GM12878 (cell line): ENCODE measurements around the gene SLC25A43. TPM values are rescaled to one million over a fixed set of nuclear protein-coding genes. Genes with fewer than 3 reads are reported as not detected.

Experiments
- ATAC-seq: fragments of 200-7000 bp; cut with Tn5 transposase; 3 replicates; pipeline ENCODE4 v1.9.1; 2020; ENCODE audit warnings: mild to moderate bottlenecking, moderate library complexity
- BruUV-seq: library from RNA; stranded (reverse); fragments of 400-500 nt; replicated peaks from 2 replicates; lab custom pipeline; 2021; lab: Mats Ljungman, UMichigan
- CTCF ChIA-PET: fragments of 300-600 bp; sonication (Branson Sonifier 250); formaldehyde crosslinking; extraction: SDS; loops from one replicate; lab custom pipeline; 2021; ENCODE audit warnings: inconsistent platforms; lab: Yijun Ruan, JAX
- POLR2A ChIA-PET: fragments of 350-600 bp; formaldehyde crosslinking; extraction: SDS; loops from one replicate; lab custom pipeline; 2021; ENCODE audit warnings: inconsistent platforms; lab: Charles Lee
- RAD21 ChIA-PET: fragments of 300-600 bp; sonication (Branson Sonifier 250); formaldehyde crosslinking; loops from one replicate; lab custom pipeline; 2023; ENCODE audit warnings: antibody characterized with exemption; ENCODE audit not compliant: unreplicated experiment; lab: Charles Lee
- SMC1A ChIA-PET: fragments of 300-600 bp; sonication (Branson Sonifier 250); formaldehyde crosslinking; loops from one replicate; lab custom pipeline; 2023; ENCODE audit not compliant: unreplicated experiment, uncharacterized antibody; lab: Charles Lee
- DNase-seq: peaks from one replicate; pipeline ENCODE4 v3.0.0-alpha.2; 2011; ENCODE audit warnings: low read depth, low spot score
- FAIRE-seq: peaks from 3 replicates; lab custom pipeline; 2011; peaks lifted over from hg19 to GRCh38; lab: Jason Lieb, UNC
- H2AFZ ChIP-seq: 2 replicates; pipeline ENCODE4 v1.6.0; 2011; ENCODE audit warnings: low read depth, low read length, control low read depth; ENCODE audit not compliant: control insufficient read depth
- H3K27ac ChIP-seq: 2 replicates; pipeline ENCODE4 v1.5.1; 2011; ENCODE audit warnings: control low read depth; ENCODE audit not compliant: control insufficient read depth, insufficient read depth
- H3K27me3 ChIP-seq, 2 experiments: replicated peaks in 1 of 2; 2 replicates each; pipeline versions ENCODE4 v1.6.0 to v1.6.1; 2011; ENCODE audit warnings: low read length in 1 of 2; ENCODE audit not compliant: control insufficient read depth in 2 of 2, insufficient read depth in 2 of 2
- H3K36me3 ChIP-seq, 2 experiments: 2 replicates each; pipeline ENCODE4 v1.5.1; 2011; ENCODE audit warnings: low read length in 1 of 2; ENCODE audit not compliant: control insufficient read depth in 2 of 2, insufficient read depth in 2 of 2
- H3K4me1 ChIP-seq: 2 replicates; pipeline ENCODE4 v1.6.1; 2011; ENCODE audit warnings: mild to moderate bottlenecking, low read length, moderate library complexity, mixed read lengths; ENCODE audit not compliant: control insufficient read depth, insufficient read depth
- H3K4me2 ChIP-seq: 2 replicates; pipeline ENCODE4 v1.6.0; 2011; ENCODE audit warnings: control low read depth; ENCODE audit not compliant: control insufficient read depth, insufficient read depth
- H3K4me3 ChIP-seq: fragments of 200-600 bp; sonication (generic); 2 replicates; pipeline ENCODE4 v1.5.1; 2016
- H3K79me2 ChIP-seq: 2 replicates; pipeline ENCODE4 v1.6.0; 2011; ENCODE audit warnings: low read length; ENCODE audit not compliant: control insufficient read depth, insufficient read depth
- H3K9ac ChIP-seq: 2 replicates; pipeline ENCODE4 v1.8.0; 2011; ENCODE audit warnings: low read length, control low read depth, mixed read lengths; ENCODE audit not compliant: control insufficient read depth, insufficient read depth
- H3K9me3 ChIP-seq: replicated peaks from 3 replicates; pipeline ENCODE4 v1.5.1; 2011; ENCODE audit warnings: mild to moderate bottlenecking, low read length; ENCODE audit not compliant: control insufficient read depth, insufficient read depth
- H4K20me1 ChIP-seq: 2 replicates; pipeline ENCODE4 v1.6.0; 2011; ENCODE audit not compliant: control insufficient read depth, insufficient read depth
- ATF3 ChIP-seq: IDR thresholded peaks from 2 replicates; pipeline ENCODE4 v1.6.1; 2011; ENCODE audit warnings: low read depth, mild to moderate bottlenecking, low read length, moderate library complexity, borderline replicate concordance; ENCODE audit errors: extremely low read depth
- EP300 ChIP-seq, 2 experiments: fragments of 150-350 bp in 1 of 2; IDR thresholded peaks; 2 replicates each; pipeline ENCODE4 v1.6.1; 2011 to 2012; ENCODE audit warnings: low read depth in 2 of 2, low read length in 2 of 2, borderline replicate concordance in 1 of 2, improper control_type of control experiment in 1 of 2, inconsistent platforms in 1 of 2; ENCODE audit not compliant: control insufficient read depth in 1 of 2
- MTA3 ChIP-seq: IDR thresholded peaks from 2 replicates; pipeline ENCODE4 v1.6.1; 2012; ENCODE audit warnings: low read length, inconsistent platforms, borderline replicate concordance
- SMARCA5 ChIP-seq: fragments of 450-650 bp; IDR thresholded peaks from 2 replicates; pipeline ENCODE4 v1.6.1; 2017; ENCODE audit warnings: mild to moderate bottlenecking
- SREBF1 ChIP-seq: IDR thresholded peaks from 2 replicates; pipeline ENCODE4 v1.6.1; 2012; ENCODE audit warnings: mild to moderate bottlenecking, low read length
- SUPT20H ChIP-seq: IDR thresholded peaks from 2 replicates; pipeline ENCODE4 v1.6.1; 2011; ENCODE audit warnings: low read depth, mild to moderate bottlenecking, low read length, moderate library complexity, borderline replicate concordance; ENCODE audit not compliant: control insufficient read depth
- TCF7 ChIP-seq: IDR thresholded peaks from 2 replicates; pipeline ENCODE4 v1.6.1; 2014; ENCODE audit warnings: antibody characterized with exemption, borderline replicate concordance
- ZNF384 ChIP-seq: IDR thresholded peaks from 2 replicates; pipeline ENCODE4 v1.6.1; 2012; ENCODE audit warnings: low read depth, mild to moderate bottlenecking, low read length, improper control_type of control experiment, borderline replicate concordance
- WGBS: methylation state at CpG from one replicate; pipeline ENCODE4 v1.1.6; 2016; ENCODE audit warnings: low lambda C conversion rate; ENCODE audit not compliant: insufficient replicate concordance, insufficient coverage; ENCODE audit errors: missing lambda C conversion rate; 5-methylcytosine and 5-hydroxymethylcytosine counted together
- in situ Hi-C: fragments of 300-500 bp; cut with MboI; formaldehyde crosslinking; loops from 9 replicates; pipeline ENCODE4 v1.14.3; 2018; ENCODE audit warnings: mixed read lengths
- intact Hi-C: fragments of 100-400 bp; cut with micrococcal nuclease; formaldehyde crosslinking; loops from one replicate; pipeline ENCODE4 v1.14.2; 2022; ENCODE audit not compliant: unreplicated experiment
- polyA plus RNA-seq, 11 experiments: library from polyadenylated mRNA; depleted of rRNA in 4 of 11; unstranded in 6 of 11; stranded (reverse) in 5 of 11; fragments of >200 nt; fragmentation: Nextera tagmentation in 4 of 11; fragmentation: Illumina TruSeq in 1 of 11; extraction: Ambion mirVana in 4 of 11; extraction: Trizol in 1 of 11; gene quantifications; 1 replicate in 1 of 11; 2 replicates in 10 of 11; pipeline versions ENCODE4 v1.2.1 to v1.2.3, GENCODE V29; 2011 to 2016; ENCODE audit warnings: inconsistent platforms in 2 of 11, missing spikeins in 2 of 11, low read depth in 1 of 11
- total RNA-seq, 4 experiments: library from RNA; depleted of rRNA in 3 of 4; stranded (reverse); fragments of >200 nt in 3 of 4; fragmentation: Illumina TruSeq in 1 of 4; extraction: Trizol in 1 of 4; gene quantifications; 2 replicates each; pipeline versions ENCODE4 v1.2.1 to v1.2.3, GENCODE V29; 2013 to 2021

Gene SLC25A43
- total and polyA plus RNA-seq, 10 of the 15 experiments (the other 5 are each of a cell fraction or from before 2014, with no cell fraction given), result 2.5 to 13.5 (median 6.8) TPM

GRCh38 chrX:119479845-119480244, 80.7 kb downstream of the SLC25A43 start:
- H2AFZ ChIP-seq, result no peak overlapping the region
- BruUV-seq, result no TSS peak
- no peaks in the 10 kb centered on the region for H3K9me3 ChIP-seq
- ChIA-PET POLR2A (no interaction called here), CTCF (interaction anchor here (1.1 to 1.5 kb wide), 2 partner anchors 15 to 32 kb away, joined by 4 read pairs; no protein-coding TSS in a partner anchor), RAD21 (interaction anchor here (0.7 kb wide), 1 partner anchor 889 kb away, joined by 3 read pairs; no protein-coding TSS in a partner anchor), SMC1A (interaction anchor here (1.4 kb wide), 1 partner anchor 17 kb away, joined by 3 read pairs; no protein-coding TSS in a partner anchor)
- TF ChIP-seq ATF3 (no peak), MTA3 (no peak), EP300 (IDR thresholded peaks at IDR 0.05; ENCODE audit: borderline replicate concordance in 1 of 2, control insufficient read depth in 1 of 2, low read depth in 2 of 2, low read length in 2 of 2) (no peak), TCF7 (no peak), SMARCA5 (no peak), SUPT20H (no peak), SREBF1 (no peak), ZNF384 (no peak)
- intact Hi-C loops, result loop anchor here (10.0 kb wide), 1 partner anchor 405 kb away; no protein-coding TSS in a partner anchor
- H3K4me2 ChIP-seq, result no peak overlapping the region
- no peaks in the 10 kb centered on the region; the same call in 1 of the 2 replicates for H3K4me1 ChIP-seq
- in situ Hi-C loops, result no loop called here
- no peaks in the 10 kb centered on the region for H4K20me1 ChIP-seq
- no peaks in the 10 kb centered on the region for H3K79me2 ChIP-seq
- WGBS, result 86% methylated on average over 2 of the region's 2 CpGs
- no peaks in the 10 kb centered on the region for H3K27me3 ChIP-seq
- no peak for FAIRE-seq
- no peak overlapping the region for H3K4me3 ChIP-seq
- no peak for DNase-seq
- H3K9ac ChIP-seq, result no peak overlapping the region
- H3K27ac ChIP-seq, result no peak overlapping the region
- ATAC-seq, result no peak
- H3K36me3 ChIP-seq, result no peaks in the 10 kb centered on the region
